ENCODE results near the gene HEY2.

GRCh38 chr6:125806813-125807212 lies 57.4 kb downstream of the HEY2 start:
- no peak for TF ChIP-seq POLR2AphosphoS5 (IDR thresholded peaks at IDR 0.05; ENCODE audit: borderline replicate concordance, low read depth, low read length)
- TF ChIP-seq EZH2 (IDR thresholded peaks at IDR 0.05) = no peak
